GM12878 (cell line): Measurements from ENCODE around the gene PPA1. TPM values are rescaled to one million over a fixed set of nuclear protein-coding genes. Genes with fewer than 3 reads are reported as not detected.

ENCODE experiments used
- ATF7 ChIP-seq: fragments of 450-650 bp; IDR thresholded peaks from 2 replicates; pipeline ENCODE4 v1.6.1; 2016; ENCODE audit warnings: low read depth, mild to moderate bottlenecking
- CBFB ChIP-seq: IDR thresholded peaks from 2 replicates; pipeline ENCODE4 v1.6.1; 2016; ENCODE audit warnings: antibody characterized with exemption, low read depth
- CHD2 ChIP-seq: IDR thresholded peaks from 2 replicates; pipeline ENCODE4 v1.6.1; 2011; ENCODE audit warnings: low read depth, low read length, improper control_type of control experiment, borderline replicate concordance
- CREM ChIP-seq: IDR thresholded peaks from 2 replicates; pipeline ENCODE4 v1.6.1; 2014; ENCODE audit warnings: antibody characterized with exemption, low read depth
- E2F8 ChIP-seq: fragments of 450-650 bp; IDR thresholded peaks from 2 replicates; pipeline ENCODE4 v1.6.1; 2018; ENCODE audit warnings: mild to moderate bottlenecking, low read depth, moderate library complexity; ENCODE audit not compliant: partially characterized antibody
- JUNB ChIP-seq: IDR thresholded peaks from 2 replicates; pipeline ENCODE4 v1.6.1; 2016; ENCODE audit warnings: antibody characterized with exemption, mild to moderate bottlenecking
- MTA3 ChIP-seq: IDR thresholded peaks from 2 replicates; pipeline ENCODE4 v1.6.1; 2012; ENCODE audit warnings: low read length, inconsistent platforms, borderline replicate concordance
- MXI1 ChIP-seq: fragments of 150-350 bp; IDR thresholded peaks from 2 replicates; pipeline ENCODE4 v1.6.1; 2011; ENCODE audit warnings: low read depth, mild to moderate bottlenecking, inconsistent platforms, low read length, improper control_type of control experiment
- PAX5 ChIP-seq: IDR thresholded peaks from 2 replicates; pipeline ENCODE4 v1.6.1; 2011; ENCODE audit warnings: low read depth, low read length, borderline replicate concordance
- RELB ChIP-seq: fragments of 450-650 bp; IDR thresholded peaks from 2 replicates; pipeline ENCODE4 v1.6.1; 2017; ENCODE audit warnings: low read depth, mild to moderate bottlenecking, moderate library complexity
- RFX5 ChIP-seq: IDR thresholded peaks from 2 replicates; pipeline ENCODE4 v1.6.1; 2011; ENCODE audit warnings: low read depth, low read length, improper control_type of control experiment
- SPI1 ChIP-seq: IDR thresholded peaks from 2 replicates; pipeline ENCODE4 v1.6.1; 2011; ENCODE audit warnings: low read depth, mild to moderate bottlenecking, low read length, moderate library complexity, borderline replicate concordance; ENCODE audit not compliant: insufficient read depth
- TBL1XR1 ChIP-seq: IDR thresholded peaks from 2 replicates; pipeline ENCODE4 v1.6.1; 2012; ENCODE audit warnings: low read depth, low read length, improper control_type of control experiment
- ZSCAN29 ChIP-seq: fragments of 450-650 bp; IDR thresholded peaks from 2 replicates; pipeline ENCODE4 v1.6.1; 2017; ENCODE audit warnings: mild to moderate bottlenecking, moderate library complexity
- polyA plus RNA-seq, 11 experiments: library from polyadenylated mRNA; depleted of rRNA in 4 of 11; unstranded in 6 of 11; stranded (reverse) in 5 of 11; fragments of >200 nt; fragmentation: Nextera tagmentation in 4 of 11; fragmentation: Illumina TruSeq in 1 of 11; extraction: Ambion mirVana in 4 of 11; extraction: Trizol in 1 of 11; gene quantifications; 1 replicate in 1 of 11; 2 replicates in 10 of 11; pipeline versions ENCODE4 v1.2.1 to v1.2.3, GENCODE V29; 2011 to 2016; ENCODE audit warnings: inconsistent platforms in 2 of 11, missing spikeins in 2 of 11, low read depth in 1 of 11
- total RNA-seq, 4 experiments: library from RNA; depleted of rRNA in 3 of 4; stranded (reverse); fragments of >200 nt in 3 of 4; fragmentation: Illumina TruSeq in 1 of 4; extraction: Trizol in 1 of 4; gene quantifications; 2 replicates each; pipeline versions ENCODE4 v1.2.1 to v1.2.3, GENCODE V29; 2013 to 2021
- TF ChIP-seq, protein P1 (sequence below): fragments of 450-650 bp; IDR thresholded peaks from 2 replicates; pipeline ENCODE4 v1.6.1; 2017; ENCODE audit warnings: antibody characterized with exemption, mild to moderate bottlenecking, moderate library complexity

The PPA1 gene
- total and polyA plus RNA-seq, 10 of the 15 experiments (the other 5 are each of a cell fraction or from before 2014, with no cell fraction given), result 224 to 452 (median 346) TPM

- TF ChIP-seq E2F8 (no peak), TBL1XR1 (peak; percentile 62; the same call in 1 of the 2 replicates), CHD2 (peak; percentile 66; the same call in 1 of the 2 replicates), ATF7 (peak; percentile 72), RFX5 (no peak), MXI1 (0 out of 2 replicates have a peak, but pooled peaks have one; percentile 24), RELB (peak; percentile 59; the same call in 1 of the 2 replicates), PAX5 (peak; percentile 36; the same call in 1 of the 2 replicates), CREM (peak; percentile 45; the same call in 1 of the 2 replicates), SPI1 (peak; percentile 39; the same call in 1 of the 2 replicates), MTA3 (peak; percentile 69; the same call in 1 of the 2 replicates), CBFB (0 out of 2 replicates have a peak, but pooled peaks have one; percentile 45), JUNB (peak; percentile 74), ZSCAN29 (no peak)
- TF ChIP-seq, protein P1, sequence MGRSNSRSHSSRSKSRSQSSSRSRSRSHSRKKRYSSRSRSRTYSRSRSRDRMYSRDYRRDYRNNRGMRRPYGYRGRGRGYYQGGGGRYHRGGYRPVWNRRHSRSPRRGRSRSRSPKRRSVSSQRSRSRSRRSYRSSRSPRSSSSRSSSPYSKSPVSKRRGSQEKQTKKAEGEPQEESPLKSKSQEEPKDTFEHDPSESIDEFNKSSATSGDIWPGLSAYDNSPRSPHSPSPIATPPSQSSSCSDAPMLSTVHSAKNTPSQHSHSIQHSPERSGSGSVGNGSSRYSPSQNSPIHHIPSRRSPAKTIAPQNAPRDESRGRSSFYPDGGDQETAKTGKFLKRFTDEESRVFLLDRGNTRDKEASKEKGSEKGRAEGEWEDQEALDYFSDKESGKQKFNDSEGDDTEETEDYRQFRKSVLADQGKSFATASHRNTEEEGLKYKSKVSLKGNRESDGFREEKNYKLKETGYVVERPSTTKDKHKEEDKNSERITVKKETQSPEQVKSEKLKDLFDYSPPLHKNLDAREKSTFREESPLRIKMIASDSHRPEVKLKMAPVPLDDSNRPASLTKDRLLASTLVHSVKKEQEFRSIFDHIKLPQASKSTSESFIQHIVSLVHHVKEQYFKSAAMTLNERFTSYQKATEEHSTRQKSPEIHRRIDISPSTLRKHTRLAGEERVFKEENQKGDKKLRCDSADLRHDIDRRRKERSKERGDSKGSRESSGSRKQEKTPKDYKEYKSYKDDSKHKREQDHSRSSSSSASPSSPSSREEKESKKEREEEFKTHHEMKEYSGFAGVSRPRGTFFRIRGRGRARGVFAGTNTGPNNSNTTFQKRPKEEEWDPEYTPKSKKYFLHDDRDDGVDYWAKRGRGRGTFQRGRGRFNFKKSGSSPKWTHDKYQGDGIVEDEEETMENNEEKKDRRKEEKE, result no peak
These were observed 70.4 kb downstream of the PPA1 start (continued) for GRCh38 chr10:70162892-70163201.
